OCI-LY7 (cell line): Measurements from ENCODE around the gene HOXC9. TPM values are rescaled to one million over a fixed set of nuclear protein-coding genes. Genes with fewer than 3 reads are reported as not detected.
A peak's percentile ranks its signal among the peaks of the same experiment; 100 is the strongest.

Experiments used
- BruUV-seq: library from RNA; stranded (reverse); fragments of 400-500 nt; replicated peaks from 2 replicates; lab custom pipeline; 2021; lab: Mats Ljungman, UMichigan
- CTCF ChIA-PET: fragments of 300-600 bp; sonication (Branson Sonifier 250); formaldehyde crosslinking; loops from one replicate; lab custom pipeline; 2022; ENCODE audit warnings: antibody characterized with exemption; ENCODE audit not compliant: unreplicated experiment; lab: Charles Lee
- POLR2A ChIA-PET: fragments of 300-600 bp; sonication (Branson Sonifier 250); formaldehyde crosslinking; loops from one replicate; lab custom pipeline; 2022; ENCODE audit warnings: antibody characterized with exemption; lab: Charles Lee
- DNase-seq: peaks from one replicate; pipeline ENCODE4 v3.0.0-alpha.2; 2015; ENCODE audit warnings: low spot score
- H2AFZ ChIP-seq: fragments of 200-600 bp; sonication (generic), shearing (Covaris generic); 2 replicates; pipeline ENCODE4 v1.6.1; 2014; ENCODE audit warnings: mild to moderate bottlenecking, antibody characterized with exemption, low read length, moderate library complexity
- H3K27ac ChIP-seq: fragments of 200-600 bp; sonication (generic); 2 replicates; pipeline ENCODE4 v1.5.1; 2014; ENCODE audit warnings: mixed run types, low read depth, mild to moderate bottlenecking, moderate library complexity, low read length, inconsistent platforms; ENCODE audit not compliant: poor library complexity, severe bottlenecking
- H3K36me3 ChIP-seq: fragments of 200-600 bp; sonication (generic); 2 replicates; pipeline ENCODE4 v1.6.1; 2014; ENCODE audit warnings: mild to moderate bottlenecking, antibody characterized with exemption, low read length, moderate library complexity, mixed read lengths; ENCODE audit not compliant: insufficient read depth
- H3K4me1 ChIP-seq: fragments of 200-600 bp; sonication (generic); 2 replicates; pipeline ENCODE4 v1.5.1; 2014; ENCODE audit warnings: mild to moderate bottlenecking, low read length; ENCODE audit not compliant: insufficient read depth, poor library complexity, severe bottlenecking
- H3K4me2 ChIP-seq: fragments of 200-600 bp; sonication (generic); 2 replicates; pipeline ENCODE4 v1.6.1; 2014; ENCODE audit warnings: mild to moderate bottlenecking, low read length
- H3K4me3 ChIP-seq: fragments of 200-600 bp; sonication (generic); 2 replicates; pipeline ENCODE4 v1.5.1; 2014; ENCODE audit warnings: mild to moderate bottlenecking, low read depth, low read length; ENCODE audit not compliant: poor library complexity, severe bottlenecking
- H3K79me2 ChIP-seq: fragments of 200-600 bp; sonication (generic); 2 replicates; pipeline ENCODE4 v1.6.1; 2016; ENCODE audit warnings: low read depth, mild to moderate bottlenecking, low read length, moderate library complexity, mixed read lengths; ENCODE audit not compliant: insufficient read depth
- H3K9me2 ChIP-seq: fragments of 200-600 bp; sonication (generic); 2 replicates; pipeline ENCODE4 v1.6.1; 2016; ENCODE audit warnings: mild to moderate bottlenecking, low read length, mixed read lengths; ENCODE audit not compliant: insufficient read depth
- H3K9me3 ChIP-seq: fragments of 200-600 bp; sonication (generic); 2 replicates; pipeline ENCODE4 v1.6.1; 2014; ENCODE audit warnings: mild to moderate bottlenecking, mixed run types, low read length, mixed read lengths
- H4K20me1 ChIP-seq: fragments of 200-600 bp; sonication (generic); 2 replicates; pipeline ENCODE4 v1.6.1; 2014; ENCODE audit warnings: mild to moderate bottlenecking, antibody characterized with exemption, low read length, moderate library complexity, mixed read lengths; ENCODE audit not compliant: insufficient read depth
- EZH2phosphoT487 ChIP-seq: fragments of 200-600 bp; sonication (generic); IDR thresholded peaks from 2 replicates; pipeline ENCODE4 v1.6.1; 2018; ENCODE audit warnings: low read depth, borderline replicate concordance, mild to moderate bottlenecking, mixed run types, antibody characterized with exemption, low read length, moderate library complexity, mixed read lengths
- intact Hi-C: fragments of 100-400 bp; cut with micrococcal nuclease; formaldehyde crosslinking; loops from one replicate; pipeline ENCODE4 v1.10.0; 2022; ENCODE audit not compliant: unreplicated experiment
- total RNA-seq, 2 experiments: library from RNA; depleted of rRNA in 1 of 2; stranded (reverse); fragments of >200 nt in 1 of 2; shearing (Covaris generic) in 1 of 2; gene quantifications; 2 replicates each; pipeline ENCODE4 v1.2.3, GENCODE V29; 2014 to 2022
- TF ChIP-seq, protein P1 (sequence below): fragments of 200-600 bp; sonication (generic); conservative IDR thresholded peaks from 2 replicates; pipeline ENCODE4 v1.5.1; 2014; ENCODE audit warnings: mild to moderate bottlenecking, antibody characterized with exemption, low read length, moderate library complexity, mixed read lengths

HOXC9 gene
- total RNA-seq, 2 experiments from 2014 or later, result 0.42 TPM; not detected in 1

DNA sequence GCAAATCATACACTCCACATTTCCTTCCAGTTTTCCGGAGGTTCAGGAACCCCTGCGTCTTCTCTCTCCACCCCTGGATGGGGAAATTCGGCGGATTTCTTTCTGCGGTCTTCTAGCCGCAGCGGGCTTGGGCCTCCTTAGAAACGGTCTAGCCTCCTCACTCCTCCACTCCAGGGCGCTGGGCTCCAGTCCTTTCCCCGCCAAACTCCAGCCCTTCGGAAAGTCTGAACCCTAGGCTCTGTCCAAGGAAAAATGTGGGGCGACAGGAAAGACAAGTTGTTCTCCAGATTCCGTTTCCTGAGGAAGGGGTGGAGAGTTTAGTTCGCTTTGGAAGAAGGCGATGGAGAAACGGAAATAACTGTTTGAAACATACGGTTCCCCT is 16.4 kb upstream of the HOXC9 start:
- no peaks in the 10 kb centered on the region for H3K9me2 ChIP-seq
- no peaks in the 10 kb centered on the region for H3K79me2 ChIP-seq
- peaks cover 40% of the 10 kb centered on the region for H3K4me1 ChIP-seq
- no peaks in the 10 kb centered on the region for H4K20me1 ChIP-seq
- ChIA-PET CTCF (no interaction called here), POLR2A (no interaction called here)
- TF ChIP-seq, protein P1, sequence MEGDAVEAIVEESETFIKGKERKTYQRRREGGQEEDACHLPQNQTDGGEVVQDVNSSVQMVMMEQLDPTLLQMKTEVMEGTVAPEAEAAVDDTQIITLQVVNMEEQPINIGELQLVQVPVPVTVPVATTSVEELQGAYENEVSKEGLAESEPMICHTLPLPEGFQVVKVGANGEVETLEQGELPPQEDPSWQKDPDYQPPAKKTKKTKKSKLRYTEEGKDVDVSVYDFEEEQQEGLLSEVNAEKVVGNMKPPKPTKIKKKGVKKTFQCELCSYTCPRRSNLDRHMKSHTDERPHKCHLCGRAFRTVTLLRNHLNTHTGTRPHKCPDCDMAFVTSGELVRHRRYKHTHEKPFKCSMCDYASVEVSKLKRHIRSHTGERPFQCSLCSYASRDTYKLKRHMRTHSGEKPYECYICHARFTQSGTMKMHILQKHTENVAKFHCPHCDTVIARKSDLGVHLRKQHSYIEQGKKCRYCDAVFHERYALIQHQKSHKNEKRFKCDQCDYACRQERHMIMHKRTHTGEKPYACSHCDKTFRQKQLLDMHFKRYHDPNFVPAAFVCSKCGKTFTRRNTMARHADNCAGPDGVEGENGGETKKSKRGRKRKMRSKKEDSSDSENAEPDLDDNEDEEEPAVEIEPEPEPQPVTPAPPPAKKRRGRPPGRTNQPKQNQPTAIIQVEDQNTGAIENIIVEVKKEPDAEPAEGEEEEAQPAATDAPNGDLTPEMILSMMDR, result no peak
- no peak for TF ChIP-seq EZH2phosphoT487
- intact Hi-C loops, result loop anchor here (10.0 kb wide), 2 partner anchors 189 to 279 kb away; no protein-coding TSS in a partner anchor
- H3K4me2 ChIP-seq, result no peak overlapping the region
- BruUV-seq, result no TSS peak
- H3K27ac ChIP-seq, result no peak overlapping the region
- no peaks in the 10 kb centered on the region for H3K36me3 ChIP-seq
- no peak for DNase-seq
- no peak overlapping the region for H3K4me3 ChIP-seq
- H3K9me3 ChIP-seq, result no peaks in the 10 kb centered on the region
- no peak overlapping the region for H2AFZ ChIP-seq

DNA sequence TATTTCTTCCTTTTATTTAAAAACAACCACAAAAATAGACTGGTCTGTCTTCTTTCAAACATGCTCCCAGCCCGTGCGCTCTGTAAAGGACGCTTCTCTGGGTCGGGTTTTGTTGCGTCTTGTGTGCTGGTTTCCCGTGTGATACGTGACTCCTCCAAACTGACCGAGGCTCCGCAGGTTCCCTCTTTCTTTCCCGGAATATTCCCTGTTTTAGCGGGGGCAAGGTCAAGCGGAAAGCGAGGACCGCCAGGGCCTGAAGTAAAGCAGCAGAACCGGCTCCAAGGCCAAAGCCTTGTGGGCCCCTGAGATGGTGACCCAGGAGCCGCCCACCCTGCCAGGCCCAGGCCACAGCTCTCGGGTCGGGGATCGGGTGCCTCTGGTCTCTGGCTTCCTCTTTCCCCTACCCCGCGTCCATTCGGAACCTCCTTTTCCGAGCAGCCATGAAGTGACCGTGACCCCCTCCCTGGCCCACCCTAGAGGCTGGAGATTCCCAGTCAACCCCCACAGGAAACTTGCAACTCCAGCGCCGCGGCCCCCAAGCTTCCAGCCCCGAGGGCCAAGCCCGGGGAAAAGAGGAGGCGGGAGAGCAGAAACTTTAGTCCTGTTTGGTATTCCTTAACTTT is 15.9 kb upstream of the HOXC9 start:
- no peaks in the 10 kb centered on the region for H3K36me3 ChIP-seq
- H3K79me2 ChIP-seq, result no peaks in the 10 kb centered on the region
- H3K27ac ChIP-seq, result no peak overlapping the region
- DNase-seq, result no peak
- no TSS peak for BruUV-seq
- intact Hi-C loops, result loop anchor here (10.0 kb wide), 2 partner anchors 189 to 279 kb away; no protein-coding TSS in a partner anchor
- peaks cover 43% of the 10 kb centered on the region for H3K4me1 ChIP-seq
- peak overlapping the region; percentile 30 for H3K4me3 ChIP-seq
- CTCF ChIA-PET, result interaction anchor here (0.5 to 1.2 kb wide), 3 partner anchors 10 to 208 kb away, joined by 3 read pairs; no protein-coding TSS in a partner anchor
- no peak for TF ChIP-seq EZH2phosphoT487
- TF ChIP-seq, protein P1, result no peak
- peak overlapping the region; percentile 33; the same call in 1 of the 2 replicates for H3K4me2 ChIP-seq
- H3K9me3 ChIP-seq, result no peaks in the 10 kb centered on the region
- H2AFZ ChIP-seq, result no peak overlapping the region
- POLR2A ChIA-PET, result interaction anchor here (0.6 to 0.7 kb wide), 3 partner anchors 181 to 467 kb away, joined by 3 read pairs; no protein-coding TSS in a partner anchor
- H3K9me2 ChIP-seq, result no peaks in the 10 kb centered on the region
- H4K20me1 ChIP-seq, result no peaks in the 10 kb centered on the region
